GM12872 (cell line): ENCODE measurements around the gene CDCA4.

Experiments
- TF ChIP-seq, protein P1 (sequence below): IDR thresholded peaks from 3 replicates; pipeline ENCODE4 v1.5.1; 2011; ENCODE audit warnings: low read depth, mild to moderate bottlenecking, low read length, moderate library complexity; ENCODE audit not compliant: insufficient read depth

CDCA4 gene

DNA sequence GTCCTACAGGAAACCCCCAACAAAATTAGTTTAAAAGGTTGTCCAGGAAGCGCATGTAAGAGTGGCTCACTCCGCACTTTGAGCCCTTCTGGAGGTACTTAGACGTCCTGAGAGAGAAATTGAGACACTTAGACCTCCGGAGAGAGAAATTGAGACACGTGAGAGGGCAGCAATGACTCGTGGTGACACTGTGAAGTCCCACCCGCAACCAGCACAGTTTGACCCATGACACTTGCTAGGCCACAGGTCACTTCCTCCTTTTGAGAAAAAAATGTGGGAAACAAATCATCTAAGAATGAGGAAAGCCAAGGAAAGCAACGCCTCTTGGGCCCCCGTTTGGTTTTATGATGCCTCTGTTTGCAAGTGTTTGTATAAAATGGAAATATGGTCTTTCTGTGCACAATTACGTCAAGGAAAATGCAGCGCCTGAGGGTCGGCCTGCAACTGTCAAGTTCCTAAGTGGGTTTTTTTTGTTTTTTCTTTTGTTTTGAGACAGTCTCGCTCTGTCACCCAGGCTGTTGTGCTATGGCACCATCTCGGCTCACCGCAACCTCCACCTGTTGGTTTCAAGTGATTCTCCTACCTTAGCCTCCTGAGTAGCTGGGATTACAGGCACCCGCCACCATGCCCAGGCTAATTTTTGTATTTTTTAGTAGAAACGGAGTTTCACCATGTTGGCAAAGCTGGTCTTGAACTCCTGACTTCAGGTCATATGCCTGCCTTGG is 13.6 kb upstream of the CDCA4 start:
- TF ChIP-seq, protein P1, sequence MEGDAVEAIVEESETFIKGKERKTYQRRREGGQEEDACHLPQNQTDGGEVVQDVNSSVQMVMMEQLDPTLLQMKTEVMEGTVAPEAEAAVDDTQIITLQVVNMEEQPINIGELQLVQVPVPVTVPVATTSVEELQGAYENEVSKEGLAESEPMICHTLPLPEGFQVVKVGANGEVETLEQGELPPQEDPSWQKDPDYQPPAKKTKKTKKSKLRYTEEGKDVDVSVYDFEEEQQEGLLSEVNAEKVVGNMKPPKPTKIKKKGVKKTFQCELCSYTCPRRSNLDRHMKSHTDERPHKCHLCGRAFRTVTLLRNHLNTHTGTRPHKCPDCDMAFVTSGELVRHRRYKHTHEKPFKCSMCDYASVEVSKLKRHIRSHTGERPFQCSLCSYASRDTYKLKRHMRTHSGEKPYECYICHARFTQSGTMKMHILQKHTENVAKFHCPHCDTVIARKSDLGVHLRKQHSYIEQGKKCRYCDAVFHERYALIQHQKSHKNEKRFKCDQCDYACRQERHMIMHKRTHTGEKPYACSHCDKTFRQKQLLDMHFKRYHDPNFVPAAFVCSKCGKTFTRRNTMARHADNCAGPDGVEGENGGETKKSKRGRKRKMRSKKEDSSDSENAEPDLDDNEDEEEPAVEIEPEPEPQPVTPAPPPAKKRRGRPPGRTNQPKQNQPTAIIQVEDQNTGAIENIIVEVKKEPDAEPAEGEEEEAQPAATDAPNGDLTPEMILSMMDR, result no peak

DNA sequence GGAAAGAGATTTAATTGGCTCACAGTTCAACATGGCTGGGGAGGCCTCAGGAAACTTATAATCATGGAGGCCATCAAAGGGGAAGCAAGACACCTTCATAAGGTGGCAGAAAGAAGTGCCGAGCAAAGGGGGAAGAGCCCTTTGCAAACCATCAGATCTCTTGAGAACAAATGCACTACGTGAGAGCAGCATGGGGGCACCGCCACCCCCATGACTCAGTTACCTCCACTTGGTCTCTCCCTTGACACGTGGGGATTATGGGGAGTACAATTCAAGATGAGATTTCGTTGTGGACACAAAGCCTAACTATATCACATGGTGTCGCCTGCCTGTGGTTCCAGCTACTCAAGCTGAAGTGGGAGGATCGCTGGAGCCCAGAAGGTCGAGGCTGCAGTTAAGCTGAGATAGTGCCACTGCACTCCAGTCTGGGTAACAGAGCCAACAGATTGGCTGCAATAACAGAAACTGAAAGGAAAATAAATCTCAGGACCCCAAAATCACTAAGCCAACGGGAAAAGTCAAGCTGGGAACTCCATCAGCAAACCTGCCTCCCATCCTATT is 10.0 kb upstream of the CDCA4 start:
- TF ChIP-seq, protein P1, result no peak

DNA sequence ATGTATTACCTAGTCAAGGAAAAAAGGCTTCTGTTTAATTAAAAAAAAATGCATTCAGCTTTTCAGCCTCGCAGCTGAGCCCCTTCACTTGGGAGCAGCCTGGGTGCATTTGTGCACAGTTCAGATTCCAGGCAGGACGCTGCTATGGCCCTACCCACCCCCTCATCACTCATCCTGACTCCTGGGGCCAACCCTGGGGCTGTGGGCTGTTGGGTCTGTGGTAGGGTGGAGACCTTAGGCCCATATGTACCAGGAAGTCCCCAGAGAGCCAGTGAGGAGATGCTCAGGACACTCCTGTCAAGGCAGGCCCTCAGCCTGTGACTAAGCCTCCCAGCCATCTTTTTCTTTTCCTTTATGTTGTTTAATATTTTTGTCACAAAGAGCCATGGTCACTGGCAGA is 9.3 kb upstream of the CDCA4 start:
- TF ChIP-seq, protein P1, result no peak

DNA sequence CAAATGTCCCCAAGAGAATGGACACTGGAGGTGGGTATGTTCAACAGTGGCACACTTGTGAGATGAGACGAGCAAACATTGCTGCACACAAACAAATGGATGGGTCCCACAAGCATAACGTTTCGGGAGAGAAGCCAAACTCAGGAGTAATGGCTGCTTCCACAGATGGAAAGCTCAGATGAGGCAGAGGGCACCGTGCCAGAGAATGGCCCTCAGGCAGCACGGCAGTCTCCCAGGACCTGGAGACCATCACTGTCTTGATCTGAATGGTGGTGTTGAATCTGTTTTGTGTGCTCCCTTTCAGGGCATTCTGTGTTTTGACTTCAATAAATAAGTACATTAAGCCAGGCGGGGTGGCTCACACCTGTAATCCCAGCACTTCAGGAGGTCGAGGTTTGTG is 8.5 kb upstream of the CDCA4 start:
- TF ChIP-seq, protein P1, result no peak

DNA sequence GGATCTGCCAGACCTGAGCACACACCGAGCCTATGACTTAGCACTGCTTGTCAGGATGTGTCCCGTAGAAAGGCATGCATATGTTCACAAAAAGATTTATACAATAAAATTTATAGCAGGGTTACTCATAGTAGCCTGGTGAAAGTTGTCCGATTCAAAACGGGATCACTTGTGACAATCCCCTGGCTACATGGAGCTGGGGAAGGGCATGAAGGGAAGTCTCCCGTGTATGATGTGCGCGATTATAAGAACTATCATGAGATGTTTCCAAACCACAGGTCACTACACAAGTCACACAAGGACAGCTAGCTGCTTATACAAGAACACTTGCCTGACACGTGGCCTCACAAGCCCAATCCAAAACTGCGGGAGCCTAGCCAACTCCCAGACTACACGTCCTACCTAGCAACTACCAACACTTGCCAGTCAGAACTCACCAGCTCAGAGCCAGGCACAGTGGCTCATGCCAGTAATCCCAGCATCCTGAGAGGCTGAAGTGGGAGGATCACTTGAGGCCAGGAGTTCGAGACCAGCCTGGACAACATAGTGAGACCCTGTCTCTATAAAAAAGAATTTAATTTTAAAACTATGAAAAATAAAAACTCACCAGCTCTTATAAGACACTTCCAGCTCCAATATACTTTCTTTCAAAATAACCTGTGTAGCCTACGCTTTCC is 7.5 kb upstream of the CDCA4 start:
- TF ChIP-seq, protein P1, result no peak

DNA sequence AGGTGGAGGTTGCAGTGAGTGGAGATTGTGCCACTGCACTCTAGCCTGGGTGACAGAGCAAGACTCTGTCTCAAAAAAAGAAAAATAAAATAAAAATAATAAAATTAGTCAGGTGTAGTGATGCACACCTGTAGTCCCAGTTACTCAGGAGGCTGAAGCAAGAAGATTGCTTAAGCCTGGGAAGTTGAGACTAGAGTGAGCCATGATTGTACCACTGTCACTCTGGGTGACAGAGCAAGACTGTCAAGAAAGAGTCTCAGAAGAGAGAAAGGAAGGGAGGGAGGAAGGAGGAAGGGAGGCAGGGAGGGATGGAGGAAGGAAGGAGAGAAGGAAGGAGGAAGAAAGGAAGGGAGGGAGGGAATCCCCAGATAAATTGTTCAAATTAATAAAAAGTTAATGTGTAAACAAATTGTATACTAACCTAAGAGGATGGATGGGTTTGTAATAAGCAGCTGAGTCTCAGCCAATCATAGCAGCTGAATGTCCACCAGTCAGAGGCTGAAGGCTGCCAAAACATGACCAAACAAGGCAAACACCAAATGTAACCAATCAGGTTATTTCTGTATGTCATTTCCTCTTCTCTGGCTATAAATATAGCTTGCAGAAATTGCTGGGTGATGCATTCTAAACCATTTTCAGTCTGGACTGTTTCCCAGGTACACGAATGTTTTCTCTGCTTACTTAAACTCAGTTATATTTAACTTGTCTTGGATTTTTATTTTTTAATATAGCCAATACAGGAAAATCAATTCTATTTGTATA is 6.1 kb upstream of the CDCA4 start:
- TF ChIP-seq, protein P1, result no peak
